H1 (cell line): ENCODE data around the gene GRID2. TPM values are rescaled to one million over a fixed set of nuclear protein-coding genes. Genes with fewer than 3 reads are reported as not detected.

Experiments
- CTCF ChIA-PET: fragments of 300-600 bp; sonication (Branson Sonifier 250); formaldehyde crosslinking; loops from one replicate; lab custom pipeline; 2021; ENCODE audit not compliant: partially characterized antibody; lab: Charles Lee
- POLR2A ChIA-PET: fragments of 300-600 bp; sonication (Branson Sonifier 250); formaldehyde crosslinking; loops from one replicate; lab custom pipeline; 2021; ENCODE audit warnings: inconsistent platforms; ENCODE audit not compliant: partially characterized antibody; lab: Charles Lee
- DNase-seq, 2 experiments: peaks; one replicate each; pipeline versions ENCODE4 v3.0.0 to v3.0.0-alpha.2; 2010 to 2022; ENCODE audit warnings: low spot score in 2 of 2, low read depth in 1 of 2, mixed read lengths in 1 of 2
- FAIRE-seq: peaks from 2 replicates; lab custom pipeline; 2011; peaks lifted over from hg19 to GRCh38; lab: Jason Lieb, UNC
- H2AFZ ChIP-seq: 2 replicates; pipeline ENCODE4 v1.8.1; 2012; ENCODE audit warnings: low read length, inconsistent platforms
- H2AK5ac ChIP-seq: 2 replicates; pipeline ENCODE4 v1.6.1; 2013; ENCODE audit warnings: low read depth, low read length
- H2BK120ac ChIP-seq: replicated peaks from 2 replicates; pipeline ENCODE3; 2013; ENCODE audit warnings: low read depth, low read length, inconsistent platforms
- H2BK12ac ChIP-seq: 2 replicates; pipeline ENCODE4 v1.6.1; 2013; ENCODE audit warnings: low read depth, low read length
- H2BK15ac ChIP-seq: 2 replicates; pipeline ENCODE4 v1.6.1; 2013; ENCODE audit warnings: low read length
- H2BK20ac ChIP-seq: 2 replicates; pipeline ENCODE4 v1.6.1; 2013; ENCODE audit warnings: low read length
- H2BK5ac ChIP-seq: 2 replicates; pipeline ENCODE4 v1.6.1; 2013; ENCODE audit warnings: low read depth, low read length
- H3K14ac ChIP-seq: 2 replicates; pipeline ENCODE4 v1.6.1; 2013; ENCODE audit warnings: inconsistent platforms; ENCODE audit not compliant: insufficient read length
- H3K18ac ChIP-seq: 2 replicates; pipeline ENCODE4 v1.6.1; 2013; ENCODE audit warnings: low read length; ENCODE audit errors: extremely low read depth
- H3K23ac ChIP-seq: 2 replicates; pipeline ENCODE4 v1.6.1; 2013; ENCODE audit warnings: inconsistent platforms; ENCODE audit not compliant: insufficient read length
- H3K23me2 ChIP-seq: 2 replicates; pipeline ENCODE4 v1.6.1; 2013; ENCODE audit warnings: low read depth, low read length
- H3K27ac ChIP-seq: 2 replicates; pipeline ENCODE4 v1.6.1; 2011; ENCODE audit warnings: low read depth, low read length, inconsistent platforms
- H3K27me3 ChIP-seq, 4 experiments: replicated peaks in 1 of 4; 1 replicate in 1 of 4; 2 replicates in 3 of 4; pipeline versions ENCODE4 v1.6.1 to v1.8.1; 2011 to 2013; ENCODE audit warnings: low read length in 3 of 4, mild to moderate bottlenecking in 3 of 4, inconsistent platforms in 2 of 4, mixed read lengths in 2 of 4, moderate library complexity in 1 of 4; ENCODE audit not compliant: control insufficient read depth in 3 of 4, insufficient read depth in 3 of 4; ENCODE audit errors: extremely low read depth in 1 of 4
- H3K36me3 ChIP-seq, 4 experiments: 2 replicates each; pipeline versions ENCODE4 v1.6.1 to v1.8.1; 2011 to 2013; ENCODE audit warnings: mild to moderate bottlenecking in 4 of 4, low read length in 3 of 4, moderate library complexity in 2 of 4, control low read depth in 1 of 4, inconsistent platforms in 1 of 4; ENCODE audit not compliant: insufficient read depth in 4 of 4, control insufficient read depth in 2 of 4
- H3K4ac ChIP-seq: replicated peaks from 2 replicates; pipeline ENCODE3; 2013; ENCODE audit warnings: low read length, low read depth, mixed read lengths, inconsistent platforms; ENCODE audit not compliant: insufficient read length
- H3K4me1 ChIP-seq, 4 experiments: replicated peaks in 1 of 4; 1 replicate in 1 of 4; 2 replicates in 3 of 4; pipeline versions ENCODE4 v1.6.1 to v1.8.1; 2011 to 2013; ENCODE audit warnings: low read length in 3 of 4, inconsistent platforms in 2 of 4, mixed read lengths in 1 of 4; ENCODE audit not compliant: insufficient read depth in 4 of 4, control insufficient read depth in 3 of 4
- H3K4me2 ChIP-seq, 2 experiments: 2 replicates each; pipeline versions ENCODE4 v1.6.1 to v1.8.1; 2011 to 2013; ENCODE audit warnings: low read depth in 2 of 2, low read length in 2 of 2, control low read depth in 1 of 2, inconsistent platforms in 1 of 2, mild to moderate bottlenecking in 1 of 2; ENCODE audit not compliant: insufficient read depth in 1 of 2
- H3K4me3 ChIP-seq, 4 experiments: fragments of 200-600, 300-600 bp in 1 of 4; sonication (generic), shearing (Covaris generic), sonication (Bioruptor Twin) in 1 of 4; 2 replicates each; pipeline versions ENCODE4 v1.5.1 to v1.8.1; 2011 to 2016; ENCODE audit warnings: low read length in 4 of 4, low read depth in 3 of 4, control low read depth in 2 of 4, inconsistent platforms in 2 of 4, mild to moderate bottlenecking in 2 of 4, mixed read lengths in 1 of 4, moderate library complexity in 1 of 4; ENCODE audit not compliant: insufficient read depth in 2 of 4; ENCODE audit errors: extremely low read depth in 1 of 4
- H3K56ac ChIP-seq: replicated peaks from 2 replicates; pipeline ENCODE3; 2013; ENCODE audit warnings: low read depth, mild to moderate bottlenecking, mixed read lengths, low read length, inconsistent platforms; ENCODE audit not compliant: insufficient read length
- H3K79me1 ChIP-seq: 2 replicates; pipeline ENCODE4 v1.6.1; 2013; ENCODE audit warnings: low read depth, low read length, control low read depth
- H3K79me2 ChIP-seq, 2 experiments: 2 replicates each; pipeline versions ENCODE4 v1.6.1 to v1.8.1; 2012 to 2013; ENCODE audit warnings: low read length in 2 of 2, mild to moderate bottlenecking in 2 of 2, inconsistent platforms in 1 of 2; ENCODE audit not compliant: insufficient read depth in 2 of 2, control insufficient read depth in 1 of 2
- H3K9ac ChIP-seq, 4 experiments: replicated peaks in 1 of 4; 1 replicate in 1 of 4; 2 replicates in 3 of 4; pipeline versions ENCODE4 v1.6.1 to v1.8.1; 2011 to 2013; ENCODE audit warnings: low read depth in 3 of 4, low read length in 3 of 4, control low read depth in 2 of 4, mild to moderate bottlenecking in 2 of 4, moderate library complexity in 2 of 4, inconsistent platforms in 1 of 4; ENCODE audit errors: extremely low read depth in 1 of 4
- H3K9me3 ChIP-seq, 2 experiments: 2 replicates each; pipeline versions ENCODE4 v1.6.1 to v1.8.1; 2012 to 2013; ENCODE audit warnings: mild to moderate bottlenecking in 2 of 2, moderate library complexity in 2 of 2, control low read depth in 1 of 2, inconsistent platforms in 1 of 2, low read depth in 1 of 2, low read length in 1 of 2, mixed read lengths in 1 of 2; ENCODE audit not compliant: insufficient read depth in 2 of 2
- H4K20me1 ChIP-seq, 2 experiments: replicated peaks in 1 of 2; 2 replicates each; pipeline versions ENCODE3 to v1.8.1; 2011 to 2013; ENCODE audit warnings: inconsistent platforms in 2 of 2, low read length in 2 of 2, mild to moderate bottlenecking in 1 of 2; ENCODE audit not compliant: insufficient read depth in 2 of 2, control insufficient read depth in 1 of 2
- H4K5ac ChIP-seq: 2 replicates; pipeline ENCODE4 v1.6.1; 2013; ENCODE audit warnings: low read length, low read depth, mixed read lengths, inconsistent platforms; ENCODE audit not compliant: insufficient read length
- H4K8ac ChIP-seq: 2 replicates; pipeline ENCODE4 v1.8.0; 2013; ENCODE audit warnings: mild to moderate bottlenecking, moderate library complexity, low read length, inconsistent platforms; ENCODE audit not compliant: insufficient read depth; ENCODE audit errors: extremely low read depth
- H4K91ac ChIP-seq: replicated peaks from 2 replicates; pipeline ENCODE3; 2013; ENCODE audit warnings: low read length, mixed read lengths, inconsistent platforms; ENCODE audit not compliant: insufficient read length
- CBX5 ChIP-seq: fragments of 300-800, 300-1000 bp; sonication (generic); IDR thresholded peaks from 2 replicates; pipeline ENCODE4 v1.7.1; 2016; ENCODE audit warnings: antibody characterized with exemption, low read length, low read depth
- CHD1 ChIP-seq: IDR thresholded peaks from 2 replicates; pipeline ENCODE4 v1.6.1; 2012; ENCODE audit warnings: low read depth, low read length, improper control_type of control experiment
- CTBP2 ChIP-seq: IDR thresholded peaks from 2 replicates; pipeline ENCODE4 v1.7.0; 2011; ENCODE audit warnings: borderline replicate concordance, mild to moderate bottlenecking, moderate library complexity, mixed read lengths, low read length; ENCODE audit not compliant: insufficient read depth, insufficient read length
- EP300 ChIP-seq, 2 experiments: IDR thresholded peaks; 1 replicate in 1 of 2; 2 replicates in 1 of 2; pipeline ENCODE4 v1.6.1; 2011 to 2012; ENCODE audit warnings: low read depth in 2 of 2, low read length in 2 of 2, mild to moderate bottlenecking in 2 of 2, borderline replicate concordance in 1 of 2, inconsistent platforms in 1 of 2, moderate library complexity in 1 of 2
- HDAC2 ChIP-seq, 2 experiments: fragments of 300-600 bp in 1 of 2; sonication (generic) in 1 of 2; IDR thresholded peaks; 2 replicates each; pipeline ENCODE4 v1.6.1; 2011 to 2012; ENCODE audit warnings: low read depth in 2 of 2, low read length in 2 of 2, mild to moderate bottlenecking in 2 of 2, moderate library complexity in 2 of 2, borderline replicate concordance in 1 of 2, inconsistent platforms in 1 of 2
- JUND ChIP-seq: IDR thresholded peaks from 2 replicates; pipeline ENCODE4 v1.6.1; 2011; ENCODE audit warnings: mild to moderate bottlenecking, improper control_type of control experiment, low read length
- KDM4A ChIP-seq: IDR thresholded peaks from one replicate; pipeline ENCODE4 v1.7.1; 2012; ENCODE audit warnings: low read depth, mild to moderate bottlenecking, moderate library complexity, low read length, inconsistent platforms; ENCODE audit not compliant: severe bottlenecking
- KDM5A ChIP-seq: fragments of 200-600 bp; IDR thresholded peaks from 2 replicates; pipeline ENCODE4 v1.7.1; 2012; ENCODE audit warnings: mild to moderate bottlenecking, low read length, inconsistent platforms, mixed read lengths
- MAFK ChIP-seq: IDR thresholded peaks from 2 replicates; pipeline ENCODE4 v1.6.1; 2012; ENCODE audit warnings: low read depth, mild to moderate bottlenecking, improper control_type of control experiment, low read length
- NANOG ChIP-seq: IDR thresholded peaks from 2 replicates; pipeline ENCODE4 v1.6.1; 2011; ENCODE audit warnings: low read length, low read depth, mild to moderate bottlenecking, inconsistent platforms; ENCODE audit not compliant: insufficient read depth, poor library complexity, severe bottlenecking
- RXRA ChIP-seq: IDR thresholded peaks from 2 replicates; pipeline ENCODE4 v1.6.1; 2011; ENCODE audit warnings: low read depth, mild to moderate bottlenecking, low read length, moderate library complexity; ENCODE audit not compliant: insufficient read depth
- USF2 ChIP-seq: IDR thresholded peaks from 2 replicates; pipeline ENCODE4 v1.6.1; 2011; ENCODE audit warnings: low read length, improper control_type of control experiment
- WGBS, 2 experiments: shearing (Covaris generic) in 1 of 2; methylation state at CpG; one replicate each; pipeline versions ENCODE4 v1.1.6 to v1.1.7; 2013 to 2015; ENCODE audit warnings: low lambda C conversion rate in 2 of 2, mixed read lengths in 2 of 2, inconsistent platforms in 1 of 2, low coverage in 1 of 2, missing lambda C conversion rate in 1 of 2; ENCODE audit not compliant: insufficient replicate concordance in 2 of 2, insufficient coverage in 1 of 2, insufficient read length in 1 of 2; ENCODE audit errors: extremely low coverage in 1 of 2, missing lambda C conversion rate in 1 of 2; 5-methylcytosine and 5-hydroxymethylcytosine counted together
- polyA plus RNA-seq, 7 experiments: library from polyadenylated mRNA; depleted of rRNA in 3 of 7; stranded (reverse) in 5 of 7; unstranded in 2 of 7; fragments of >200 nt in 5 of 7; fragments of 200-250 nt in 2 of 7; gene quantifications; 1 replicate in 5 of 7; 2 replicates in 1 of 7; 4 replicates in 1 of 7; pipeline versions ENCODE4 v1.2.1 to v1.2.3, GENCODE V29; 2011 to 2013; ENCODE audit warnings: missing spikeins in 2 of 7, mixed read lengths in 2 of 7
- total RNA-seq: library from RNA; stranded (reverse); fragmentation: NEBNext Ultra II Directional; extraction: Animal tissue kit (Norgen Biotek cat#: 25700); gene quantifications from 2 replicates; pipeline ENCODE4 v1.2.1, GENCODE V29; 2021

The GRID2 gene
- total and polyA plus RNA-seq, 2 of the 8 experiments (the other 6 are each of a cell fraction or from before 2014, with no cell fraction given), result 31.1 to 81.9 TPM

DNA sequence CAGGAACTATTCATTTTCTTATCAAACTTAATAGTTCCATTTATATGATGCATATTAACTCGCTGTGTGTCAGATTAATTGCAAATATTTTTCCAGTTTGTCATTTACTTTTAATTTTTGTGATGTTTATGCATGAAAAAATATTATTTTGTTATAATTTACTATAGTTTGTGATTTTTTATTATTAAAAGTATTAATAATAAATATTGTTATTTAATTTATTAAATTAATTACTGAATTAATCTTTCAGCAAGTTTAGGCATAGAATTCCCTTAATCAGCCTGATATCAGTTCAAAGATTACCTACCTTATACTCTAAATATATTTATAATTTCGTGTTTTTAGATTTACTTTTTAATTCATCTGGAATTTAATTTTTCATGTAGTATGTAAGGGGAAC is 1509.3 kb downstream of the GRID2 start:
- H3K18ac ChIP-seq, result no peak overlapping the region
- H3K9ac ChIP-seq, result no peak overlapping the region
- H3K4me3 ChIP-seq, result no peak overlapping the region
- H3K79me1 ChIP-seq, result no peaks in the 10 kb centered on the region
- H4K8ac ChIP-seq, result no peak overlapping the region
- FAIRE-seq, result no peak
- no peak overlapping the region for H2AFZ ChIP-seq
- H3K56ac ChIP-seq, result no peak overlapping the region
- H2BK120ac ChIP-seq, result no peak overlapping the region
- H4K20me1 ChIP-seq, result no peaks in the 10 kb centered on the region
- no peak overlapping the region for H2BK15ac ChIP-seq
- no peak overlapping the region for H2BK5ac ChIP-seq
- no peaks in the 10 kb centered on the region for H3K79me2 ChIP-seq
- ChIA-PET POLR2A (interaction anchor here (1.0 kb wide), 1 partner anchor 20 kb away, joined by 3 read pairs; no protein-coding TSS in a partner anchor), CTCF (interaction anchor here (0.6 kb wide), 1 partner anchor 44 kb away, joined by 3 read pairs; no protein-coding TSS in a partner anchor)
- H2BK20ac ChIP-seq, result no peak overlapping the region
- H3K27me3 ChIP-seq, result no peaks in the 10 kb centered on the region
- no peaks in the 10 kb centered on the region for H3K9me3 ChIP-seq
- no peak for DNase-seq
- no peak overlapping the region for H4K5ac ChIP-seq
- no peak overlapping the region for H3K14ac ChIP-seq
- no peak overlapping the region for H4K91ac ChIP-seq
- H3K36me3 ChIP-seq, result no peaks in the 10 kb centered on the region
- H3K23ac ChIP-seq, result no peak overlapping the region
- H3K4me1 ChIP-seq, result peaks cover 0 to 6% (median 2%) of the 10 kb centered on the region in 4 experiments; a peak in 2 of 7 replicates
- whole genome bisulfite sequencing, 2 experiments, result 87% methylated on average over 2 of the region's 2 CpGs; no CpG with 5 or more reads in 1 of the 2 experiments
- H3K4ac ChIP-seq, result no peak overlapping the region
- H3K27ac ChIP-seq, result no peak overlapping the region
- H2AK5ac ChIP-seq, result no peak overlapping the region
- H3K23me2 ChIP-seq, result no peaks in the 10 kb centered on the region
- no peak overlapping the region for H3K4me2 ChIP-seq
- no peak overlapping the region for H2BK12ac ChIP-seq
- TF ChIP-seq KDM4A (no peak), HDAC2 (IDR thresholded peaks at IDR 0.05; ENCODE audit: borderline replicate concordance in 1 of 2, low read depth in 2 of 2, low read length in 2 of 2) (no peak), MAFK (no peak), CHD1 (no peak), RXRA (no peak), USF2 (no peak), KDM5A (no peak), CTBP2 (no peak), CBX5 (no peak), JUND (no peak), EP300 (IDR thresholded peaks at IDR 0.05; ENCODE audit: borderline replicate concordance in 1 of 2, low read depth in 2 of 2, low read length in 2 of 2) (no peak), NANOG (no peak)
